Neutrophil (primary cell): Measurements from ENCODE around the gene TMEM91.

Source experiments
- H3K27ac ChIP-seq: fragments of 200-600 bp; sonication (generic); 2 replicates; pipeline ENCODE4 v1.5.1; 2016; ENCODE audit warnings: mild to moderate bottlenecking, moderate library complexity
- H3K27me3 ChIP-seq: fragments of 200-600 bp; sonication (generic); 2 replicates; pipeline ENCODE4 v1.6.0; 2016; ENCODE audit warnings: mild to moderate bottlenecking
- H3K36me3 ChIP-seq: fragments of 200-600 bp; sonication (generic); 2 replicates; pipeline ENCODE4 v1.5.1; 2017
- H3K4me1 ChIP-seq, 2 experiments: fragments of 200-600 bp in 1 of 2; sonication (generic) in 1 of 2; 1 replicate in 1 of 2; 2 replicates in 1 of 2; pipeline versions ENCODE4 v1.5.1 to v1.6.1; 2013 to 2016; ENCODE audit warnings: low read depth in 1 of 2, low read length in 1 of 2, mild to moderate bottlenecking in 1 of 2, moderate library complexity in 1 of 2; ENCODE audit not compliant: control insufficient read depth in 1 of 2, insufficient read depth in 1 of 2
- H3K4me3 ChIP-seq, 2 experiments: fragments of 200-600 bp in 1 of 2; sonication (generic) in 1 of 2; 1 replicate in 1 of 2; 2 replicates in 1 of 2; pipeline ENCODE4 v1.5.1; 2013 to 2016; ENCODE audit warnings: low read depth in 1 of 2, low read length in 1 of 2, mild to moderate bottlenecking in 1 of 2, moderate library complexity in 1 of 2
- H3K9me3 ChIP-seq: fragments of 200-600 bp; sonication (generic); 2 replicates; pipeline ENCODE4 v1.5.1; 2016
- TF ChIP-seq, protein P1 (sequence below): fragments of 200-600 bp; sonication (generic); IDR thresholded peaks from 2 replicates; pipeline ENCODE4 v1.5.1; 2016; ENCODE audit warnings: antibody characterized with exemption

The TMEM91 gene

GRCh38 chr19:41410336-41411054 lies 34.2 kb downstream of the TMEM91 start:
- no peaks in the 10 kb centered on the region for H3K9me3 ChIP-seq
- no peaks in the 10 kb centered on the region for H3K27me3 ChIP-seq
- H3K4me3 ChIP-seq = peak overlapping the region; percentile 13 to 31
- peaks cover 97 to 99% of the 10 kb centered on the region in 2 experiments for H3K4me1 ChIP-seq
- H3K36me3 ChIP-seq = no peaks in the 10 kb centered on the region
- H3K27ac ChIP-seq = peak overlapping the region; percentile 94
- TF ChIP-seq, protein P1, sequence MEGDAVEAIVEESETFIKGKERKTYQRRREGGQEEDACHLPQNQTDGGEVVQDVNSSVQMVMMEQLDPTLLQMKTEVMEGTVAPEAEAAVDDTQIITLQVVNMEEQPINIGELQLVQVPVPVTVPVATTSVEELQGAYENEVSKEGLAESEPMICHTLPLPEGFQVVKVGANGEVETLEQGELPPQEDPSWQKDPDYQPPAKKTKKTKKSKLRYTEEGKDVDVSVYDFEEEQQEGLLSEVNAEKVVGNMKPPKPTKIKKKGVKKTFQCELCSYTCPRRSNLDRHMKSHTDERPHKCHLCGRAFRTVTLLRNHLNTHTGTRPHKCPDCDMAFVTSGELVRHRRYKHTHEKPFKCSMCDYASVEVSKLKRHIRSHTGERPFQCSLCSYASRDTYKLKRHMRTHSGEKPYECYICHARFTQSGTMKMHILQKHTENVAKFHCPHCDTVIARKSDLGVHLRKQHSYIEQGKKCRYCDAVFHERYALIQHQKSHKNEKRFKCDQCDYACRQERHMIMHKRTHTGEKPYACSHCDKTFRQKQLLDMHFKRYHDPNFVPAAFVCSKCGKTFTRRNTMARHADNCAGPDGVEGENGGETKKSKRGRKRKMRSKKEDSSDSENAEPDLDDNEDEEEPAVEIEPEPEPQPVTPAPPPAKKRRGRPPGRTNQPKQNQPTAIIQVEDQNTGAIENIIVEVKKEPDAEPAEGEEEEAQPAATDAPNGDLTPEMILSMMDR = no peak

- Histone ChIP-seq H3K27ac (peak overlapping the region; percentile 94), H3K4me3 (peak overlapping the region in 1 of 2 experiments; percentile 13), H3K4me1 (peaks cover 97 to 99% of the 10 kb centered on the region in 2 experiments), H3K27me3 (no peaks in the 10 kb centered on the region), H3K9me3 (no peaks in the 10 kb centered on the region), H3K36me3 (no peaks in the 10 kb centered on the region)
- TF ChIP-seq, protein P1 = no peak
Observed at GRCh38 chr19:41411100-41411967, 35.0 kb downstream of the TMEM91 start.

DNA sequence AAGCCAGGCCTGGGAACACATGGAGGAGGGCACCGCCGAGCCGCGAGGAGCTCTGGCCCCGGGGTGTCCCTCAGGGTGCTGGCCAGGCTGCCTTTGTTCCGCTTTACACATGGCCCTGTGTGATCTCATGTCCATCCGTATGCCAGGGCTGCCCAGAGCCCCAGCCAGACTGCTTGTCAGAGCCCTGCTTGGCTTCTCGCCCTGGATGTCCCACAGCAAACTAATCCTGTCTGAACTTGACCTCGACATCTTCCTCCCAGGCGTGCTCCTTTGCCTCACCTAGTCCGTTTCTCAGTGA lies 35.6 kb downstream of the TMEM91 start:
- no peak overlapping the region for H3K4me3 ChIP-seq
- no peaks in the 10 kb centered on the region for H3K27me3 ChIP-seq
- peaks cover 97 to 99% of the 10 kb centered on the region in 2 experiments for H3K4me1 ChIP-seq
- H3K36me3 ChIP-seq = no peaks in the 10 kb centered on the region
- TF ChIP-seq, protein P1 = no peak
- peak overlapping the region; percentile 94 for H3K27ac ChIP-seq
- no peaks in the 10 kb centered on the region for H3K9me3 ChIP-seq

- Histone ChIP-seq H3K9me3 (no peaks in the 10 kb centered on the region), H3K36me3 (no peaks in the 10 kb centered on the region), H3K27me3 (no peaks in the 10 kb centered on the region), H3K4me3 (no peak overlapping the region), H3K27ac (peak overlapping the region; percentile 64), H3K4me1 (peaks cover 97 to 99% of the 10 kb centered on the region in 2 experiments)
- TF ChIP-seq, protein P1 = no peak
Observed at GRCh38 chr19:41412953-41413352, 36.6 kb downstream of the TMEM91 start.

DNA sequence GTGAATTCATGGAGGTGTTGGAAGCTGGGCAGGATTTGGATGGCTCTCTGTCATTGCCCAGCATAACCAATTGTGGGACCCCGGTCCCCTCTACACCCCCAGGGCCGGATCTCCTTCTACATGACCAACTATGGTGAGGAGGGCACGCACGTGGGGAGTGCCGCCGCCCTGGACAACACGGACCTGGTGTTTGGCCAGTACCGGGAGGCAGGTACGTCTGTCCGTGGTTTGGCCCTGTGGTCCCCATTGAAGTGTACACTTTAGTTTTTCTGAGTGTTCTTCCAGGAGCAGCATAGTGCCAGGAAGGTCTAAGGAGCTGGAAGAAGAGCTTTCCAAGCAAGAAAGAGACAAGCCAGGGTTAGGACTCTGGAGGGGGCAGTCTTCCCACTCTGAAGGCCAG lies 37.6 kb downstream of the TMEM91 start:
- Histone ChIP-seq H3K4me3 (no peak overlapping the region), H3K4me1 (peaks cover 97 to 99% of the 10 kb centered on the region in 2 experiments), H3K9me3 (no peaks in the 10 kb centered on the region), H3K27me3 (no peaks in the 10 kb centered on the region), H3K36me3 (no peaks in the 10 kb centered on the region), H3K27ac (peak overlapping the region; percentile 64)
- TF ChIP-seq, protein P1 = no peak
